DMS79 (cell line): Measurements from ENCODE around the gene LTBR.
"Not testable (repeated sequence)": the region's sequence is repeated elsewhere in the genome, so short reads cannot be mapped to it uniquely, and the experiment has no call there.

ENCODE experiments used
- DNase-seq: peaks from one replicate; lab custom pipeline; 2025; lab: John Stamatoyannopoulos, UW

LTBR gene

DNA sequence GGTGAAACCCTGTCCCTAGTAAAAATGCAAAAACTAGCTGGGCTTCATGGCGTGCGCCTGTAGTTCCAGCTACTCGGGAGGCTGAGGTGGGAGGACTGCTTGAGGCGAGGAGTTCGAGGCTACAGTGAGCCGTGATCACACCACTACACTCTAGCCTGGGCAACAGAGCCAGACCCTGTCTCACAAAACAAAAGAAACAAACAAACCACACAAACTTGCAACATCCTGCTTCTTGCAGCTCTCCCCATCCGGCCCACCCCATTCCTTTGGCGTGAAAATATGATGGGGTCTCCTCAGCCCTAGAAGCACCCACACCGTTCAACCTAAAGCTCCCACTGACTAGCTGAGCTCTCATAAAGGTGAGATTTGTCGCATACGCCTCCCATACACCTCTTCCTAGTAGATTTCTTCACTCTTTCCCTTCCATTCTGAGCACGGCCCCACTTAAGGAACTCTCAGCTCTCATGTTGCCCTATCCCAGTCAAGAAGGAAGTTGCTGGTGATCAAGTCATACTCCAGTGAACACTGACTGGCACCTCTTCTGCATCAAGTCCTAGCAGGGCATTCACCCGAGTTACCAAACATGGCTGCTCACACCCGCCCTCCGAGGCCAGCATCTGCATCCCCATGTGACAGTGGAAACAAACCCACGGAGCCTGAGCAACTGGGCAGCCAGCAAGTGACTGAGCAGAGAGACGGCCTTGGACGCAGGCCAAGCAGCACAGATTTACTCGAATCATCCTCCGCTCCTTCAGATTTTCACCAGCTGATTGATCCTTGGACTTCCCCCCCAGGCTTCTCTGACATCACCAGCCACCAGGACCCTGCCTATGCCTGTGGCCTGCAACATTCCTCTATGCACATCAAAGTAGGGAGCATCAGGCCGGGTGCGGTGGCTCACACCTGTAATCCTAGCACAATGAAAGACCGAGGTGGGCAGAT is 41.9 kb downstream of the LTBR start:
- DNase-seq, result no peak

DNA sequence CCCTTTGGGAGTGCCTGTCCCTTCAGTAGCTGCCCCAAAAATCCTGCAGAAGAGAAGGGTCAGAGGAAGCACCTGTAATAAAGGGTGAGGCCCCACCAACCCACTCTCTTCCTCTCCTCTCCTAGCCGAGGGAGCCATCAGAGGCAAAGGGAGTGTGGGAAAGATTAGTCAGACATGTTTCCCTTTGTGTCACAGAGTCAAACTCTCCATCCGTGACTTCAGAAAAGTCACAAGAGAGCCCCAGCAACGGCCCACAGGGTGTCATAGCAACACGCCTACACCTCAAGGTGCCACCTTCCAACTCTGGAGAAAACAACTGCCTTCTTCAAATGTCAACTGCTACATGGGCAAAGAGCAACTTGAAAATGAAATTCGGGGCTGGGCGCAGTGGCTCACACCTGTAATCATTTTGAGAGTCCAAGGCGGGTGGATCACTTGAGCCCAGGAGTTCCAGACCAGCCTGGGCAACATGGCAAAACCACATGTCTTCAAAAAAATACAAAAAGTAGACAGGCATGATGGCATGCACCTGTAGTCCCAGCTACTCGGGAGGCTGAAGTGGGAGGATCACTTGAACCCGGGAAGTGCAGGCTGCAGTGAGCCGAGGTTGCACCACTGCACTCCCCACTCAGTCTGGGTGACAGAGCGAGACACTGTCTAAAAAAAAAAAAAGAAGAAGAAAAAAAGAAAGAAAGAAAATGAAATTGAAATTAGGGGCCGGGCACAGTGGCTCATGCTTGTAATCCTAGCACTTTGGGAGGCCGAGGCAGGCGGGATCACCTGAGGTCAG is 43.1 kb downstream of the LTBR start:
- no peak for DNase-seq

GRCh38 chr12:6427796-6428195 is 43.8 kb downstream of the LTBR start:
- DNase-seq, result not testable (repeated sequence)

DNA sequence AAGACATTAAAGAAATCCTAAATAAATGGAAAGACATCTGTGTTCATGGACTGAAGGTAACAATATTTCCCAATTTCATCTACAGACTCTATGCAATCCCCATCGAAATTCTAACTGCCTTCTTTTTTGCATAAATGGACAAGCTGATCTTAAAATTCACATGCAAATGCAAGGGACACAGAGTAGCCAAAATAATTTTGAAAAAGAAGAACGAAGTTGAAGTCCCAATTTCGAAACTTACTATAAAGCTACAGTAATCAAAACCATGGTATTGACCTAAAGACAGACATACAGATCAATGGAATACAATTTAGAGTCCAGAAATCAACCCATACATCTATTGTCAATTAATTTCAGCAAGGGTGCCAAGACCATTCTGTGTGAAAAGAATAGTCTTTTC is 44.4 kb downstream of the LTBR start:
- no peak for DNase-seq

GRCh38 chr12:6430124-6430989 is 46.4 kb downstream of the LTBR start:
- no peak for DNase-seq

DNA sequence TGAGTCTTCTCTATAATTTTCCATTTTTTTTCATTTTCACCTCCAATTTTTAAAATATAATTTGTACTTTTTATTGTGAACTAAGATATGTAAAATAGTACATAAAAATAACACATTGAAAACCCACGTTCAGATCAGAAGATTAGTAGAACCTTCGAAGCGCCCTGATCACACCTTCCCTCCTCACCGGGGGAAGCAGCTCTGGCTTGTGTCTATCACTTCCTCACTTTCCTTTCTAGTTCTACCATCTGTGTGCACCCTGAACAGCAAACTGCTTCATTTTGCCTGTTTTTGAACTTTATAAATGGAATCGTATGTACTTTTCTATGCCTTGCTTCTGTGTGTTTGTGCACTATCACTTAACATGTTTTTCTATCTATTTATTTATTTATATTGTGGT is 49.0 kb downstream of the LTBR start:
- no peak for DNase-seq

DNA sequence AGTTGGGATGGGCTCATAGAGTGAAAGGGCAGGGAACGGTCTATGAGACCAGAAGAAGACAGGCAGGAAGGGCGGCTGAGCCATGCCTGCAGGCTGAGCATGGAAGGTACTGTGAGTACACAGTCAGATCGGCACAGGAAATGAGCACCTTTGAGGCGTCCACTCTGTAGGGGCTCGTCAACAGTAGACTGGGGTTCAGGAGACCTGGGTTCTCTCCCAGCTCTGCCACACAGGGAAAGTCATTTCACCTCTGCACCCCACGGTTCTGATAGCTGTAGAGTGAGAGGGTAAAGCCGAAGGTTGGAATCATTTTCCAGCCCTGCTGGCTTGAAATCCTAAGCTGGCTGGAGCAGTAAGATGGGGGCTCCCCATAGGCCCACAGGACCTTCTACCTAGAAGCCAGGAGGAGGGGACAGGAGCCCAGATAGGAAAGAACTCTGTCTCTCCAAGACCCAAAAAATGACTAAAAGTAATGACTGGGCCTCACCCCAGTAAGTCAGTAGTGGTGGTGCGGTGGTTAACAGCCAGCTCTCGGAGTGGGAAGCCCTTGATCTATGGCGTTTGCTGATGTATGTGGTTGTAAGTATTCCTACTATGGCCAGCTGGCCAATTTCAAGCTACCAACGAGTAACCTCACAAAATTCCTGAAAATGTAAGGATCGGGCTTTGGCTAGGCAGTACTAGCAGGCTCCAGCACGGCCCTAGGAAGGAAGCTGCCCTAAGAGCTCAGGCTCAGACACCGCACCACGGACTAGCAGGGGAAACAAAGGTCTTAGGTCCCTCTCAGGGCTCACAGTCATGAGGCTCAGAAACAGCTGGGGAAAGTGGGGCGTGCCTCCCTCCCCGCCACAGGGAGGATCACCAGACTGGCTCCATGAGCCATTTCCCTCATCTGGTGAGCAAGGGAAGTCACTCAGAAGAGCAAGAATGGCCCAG is 50.5 kb downstream of the LTBR start:
- no peak for DNase-seq

- DNase-seq, result no peak
Measured at GRCh38 chr12:6435961-6436715, 52.2 kb downstream of the LTBR start.

DNA sequence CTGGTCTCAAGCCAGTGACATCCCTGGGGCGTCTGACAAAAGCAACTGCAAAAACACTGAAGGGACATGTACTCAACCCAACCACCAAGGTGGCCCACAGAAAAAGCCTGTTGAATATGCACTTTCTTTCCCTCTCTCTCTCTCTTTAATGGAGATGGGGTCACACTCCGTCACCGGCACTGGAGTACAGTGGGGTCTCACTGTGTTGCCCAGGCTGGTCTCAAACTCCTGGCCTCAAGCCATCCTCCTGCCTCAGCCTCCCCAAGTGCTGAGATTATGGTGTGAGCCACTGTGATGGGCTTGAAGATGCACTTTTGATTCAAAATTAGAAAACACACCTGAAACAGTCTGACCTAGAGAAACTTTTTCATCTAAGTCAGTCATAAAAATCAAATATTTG is 53.6 kb downstream of the LTBR start:
- no peak for DNase-seq

DNA sequence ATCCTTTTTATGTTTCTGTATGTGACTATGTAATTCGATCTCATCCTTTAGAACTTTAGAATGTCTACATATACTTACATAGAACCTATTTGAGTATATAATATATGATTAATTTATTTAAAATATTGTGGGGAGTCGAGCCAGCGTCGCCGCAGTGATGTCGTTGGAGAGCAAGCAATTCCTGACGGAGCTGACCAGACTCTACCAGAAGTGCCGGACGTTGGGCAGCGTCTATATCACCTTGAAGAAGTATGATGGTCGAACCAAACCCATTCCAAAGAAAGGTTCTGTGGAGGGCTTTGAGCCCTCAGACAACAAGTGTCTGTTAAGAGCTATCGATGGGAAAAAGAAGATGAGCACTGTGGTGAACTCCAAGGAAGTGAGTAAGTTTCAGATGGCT is 54.4 kb downstream of the LTBR start:
- DNase-seq, result no peak

GRCh38 chr12:6440391-6440790 is 56.4 kb downstream of the LTBR start:
- no peak for DNase-seq
